ENCODE measurements around the gene NOL9. TPM values are rescaled to one million over a fixed set of nuclear protein-coding genes. Genes with fewer than 3 reads are reported as not detected.
A peak's percentile ranks its signal among the peaks of the same experiment; 100 is the strongest.

Gene NOL9
- total and polyA plus RNA-seq, 2 of the 13 experiments (the other 11 are each of a cell fraction or from before 2014, with no cell fraction given), result 18.0 to 24.7 TPM

DNA sequence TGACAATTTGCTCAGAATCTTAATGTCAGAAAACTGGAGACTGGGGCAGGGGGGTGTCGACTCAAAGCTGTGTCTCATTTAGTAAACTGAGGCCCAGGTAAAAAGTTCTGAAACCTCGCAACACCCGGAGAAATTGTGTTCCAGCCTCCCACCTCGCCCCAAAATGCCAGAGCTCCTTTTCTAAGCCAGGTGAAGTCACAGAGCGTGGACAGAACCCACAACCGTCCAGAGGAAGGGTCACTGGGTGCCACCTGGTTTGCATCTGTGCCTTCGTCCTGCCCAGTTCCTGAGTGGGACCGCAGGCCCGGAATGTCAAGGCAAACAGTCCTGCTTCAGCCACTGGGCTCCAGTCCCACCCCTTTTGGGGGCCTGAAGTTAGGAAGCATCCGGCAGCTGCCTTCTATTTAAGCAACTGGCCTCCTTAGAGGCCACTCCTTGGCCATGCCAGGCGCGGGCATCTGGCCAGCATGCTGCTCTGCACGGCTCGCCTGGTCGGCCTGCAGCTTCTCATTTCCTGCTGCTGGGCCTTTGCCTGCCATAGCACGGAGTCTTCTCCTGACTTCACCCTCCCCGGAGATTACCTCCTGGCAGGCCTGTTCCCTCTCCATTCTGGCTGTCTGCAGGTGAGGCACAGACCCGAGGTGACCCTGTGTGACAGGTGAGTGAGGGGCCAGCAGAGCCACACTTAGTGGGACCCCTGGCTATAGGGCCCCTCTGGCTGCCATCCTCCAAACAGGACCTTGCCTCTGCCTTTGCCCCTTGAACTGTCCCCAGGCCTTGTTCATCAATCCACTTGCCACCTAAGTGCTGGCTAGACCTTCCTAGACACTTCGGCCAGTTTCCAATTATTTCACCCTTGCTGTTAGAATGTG, 830 bp upstream of the NOL9 start, which contains the start of gene TAS1R1 (continued):
- no peak for TF ChIP-seq ZBTB14 (CRISPR knock-in tag; IDR thresholded peaks at IDR 0.05)
- TF ChIP-seq TOPORS (CRISPR knock-in tag; IDR thresholded peaks at IDR 0.05), result no peak
- peak; percentile 94 for TF ChIP-seq HNRNPL (IDR thresholded peaks at IDR 0.05; ENCODE audit: low read depth, low read length)
- TF ChIP-seq SNRNP70 (IDR thresholded peaks at IDR 0.05; ENCODE audit: low read depth, low read length), result no peak
- no peak for TF ChIP-seq ELF1 (CRISPR knock-in tag; IDR thresholded peaks at IDR 0.05)
- TF ChIP-seq ETV5 (CRISPR knock-in tag; IDR thresholded peaks at IDR 0.05; ENCODE audit: borderline replicate concordance), result no peak
- TF ChIP-seq, protein P1, sequence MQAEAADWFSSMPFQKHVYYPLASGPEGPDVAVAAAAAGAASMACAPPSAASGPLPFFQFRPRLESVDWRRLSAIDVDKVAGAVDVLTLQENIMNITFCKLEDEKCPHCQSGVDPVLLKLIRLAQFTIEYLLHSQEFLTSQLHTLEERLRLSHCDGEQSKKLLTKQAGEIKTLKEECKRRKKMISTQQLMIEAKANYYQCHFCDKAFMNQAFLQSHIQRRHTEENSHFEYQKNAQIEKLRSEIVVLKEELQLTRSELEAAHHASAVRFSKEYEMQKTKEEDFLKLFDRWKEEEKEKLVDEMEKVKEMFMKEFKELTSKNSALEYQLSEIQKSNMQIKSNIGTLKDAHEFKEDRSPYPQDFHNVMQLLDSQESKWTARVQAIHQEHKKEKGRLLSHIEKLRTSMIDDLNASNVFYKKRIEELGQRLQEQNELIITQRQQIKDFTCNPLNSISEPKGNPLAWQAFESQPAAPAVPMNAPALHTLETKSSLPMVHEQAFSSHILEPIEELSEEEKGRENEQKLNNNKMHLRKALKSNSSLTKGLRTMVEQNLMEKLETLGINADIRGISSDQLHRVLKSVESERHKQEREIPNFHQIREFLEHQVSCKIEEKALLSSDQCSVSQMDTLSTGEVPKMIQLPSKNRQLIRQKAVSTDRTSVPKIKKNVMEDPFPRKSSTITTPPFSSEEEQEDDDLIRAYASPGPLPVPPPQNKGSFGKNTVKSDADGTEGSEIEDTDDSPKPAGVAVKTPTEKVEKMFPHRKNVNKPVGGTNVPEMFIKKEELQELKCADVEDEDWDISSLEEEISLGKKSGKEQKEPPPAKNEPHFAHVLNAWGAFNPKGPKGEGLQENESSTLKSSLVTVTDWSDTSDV (CRISPR knock-in tag; IDR thresholded peaks at IDR 0.05), result no peak
- no peak for TF ChIP-seq IKZF4 (CRISPR knock-in tag; IDR thresholded peaks at IDR 0.05; ENCODE audit: borderline replicate concordance, low read depth, not compliant biosample characterization)
- TF ChIP-seq ZNF280B (CRISPR knock-in tag; IDR thresholded peaks at IDR 0.05; ENCODE audit: borderline replicate concordance), result 0 out of 2 replicates have a peak, but pooled peaks have one; percentile 29
- no peak for TF ChIP-seq CHD2 (IDR thresholded peaks at IDR 0.05; ENCODE audit: low read depth, low read length)
- TF ChIP-seq, protein P2, sequence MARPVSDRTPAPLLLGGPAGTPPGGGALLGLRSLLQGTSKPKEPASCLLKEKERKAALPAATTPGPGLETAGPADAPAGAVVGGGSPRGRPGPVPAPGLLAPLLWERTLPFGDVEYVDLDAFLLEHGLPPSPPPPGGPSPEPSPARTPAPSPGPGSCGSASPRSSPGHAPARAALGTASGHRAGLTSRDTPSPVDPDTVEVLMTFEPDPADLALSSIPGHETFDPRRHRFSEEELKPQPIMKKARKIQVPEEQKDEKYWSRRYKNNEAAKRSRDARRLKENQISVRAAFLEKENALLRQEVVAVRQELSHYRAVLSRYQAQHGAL (CRISPR knock-in tag; IDR thresholded peaks at IDR 0.05; ENCODE audit: not compliant biosample characterization), result no peak
- TF ChIP-seq YY1 (IDR thresholded peaks at IDR 0.05; ENCODE audit: insufficient read depth, insufficient replicate concordance, low read depth, low read length), result no peak
- TF ChIP-seq, protein P3, sequence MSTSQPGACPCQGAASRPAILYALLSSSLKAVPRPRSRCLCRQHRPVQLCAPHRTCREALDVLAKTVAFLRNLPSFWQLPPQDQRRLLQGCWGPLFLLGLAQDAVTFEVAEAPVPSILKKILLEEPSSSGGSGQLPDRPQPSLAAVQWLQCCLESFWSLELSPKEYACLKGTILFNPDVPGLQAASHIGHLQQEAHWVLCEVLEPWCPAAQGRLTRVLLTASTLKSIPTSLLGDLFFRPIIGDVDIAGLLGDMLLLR (CRISPR knock-in tag; IDR thresholded peaks at IDR 0.05), result no peak
- TF ChIP-seq, protein P4, sequence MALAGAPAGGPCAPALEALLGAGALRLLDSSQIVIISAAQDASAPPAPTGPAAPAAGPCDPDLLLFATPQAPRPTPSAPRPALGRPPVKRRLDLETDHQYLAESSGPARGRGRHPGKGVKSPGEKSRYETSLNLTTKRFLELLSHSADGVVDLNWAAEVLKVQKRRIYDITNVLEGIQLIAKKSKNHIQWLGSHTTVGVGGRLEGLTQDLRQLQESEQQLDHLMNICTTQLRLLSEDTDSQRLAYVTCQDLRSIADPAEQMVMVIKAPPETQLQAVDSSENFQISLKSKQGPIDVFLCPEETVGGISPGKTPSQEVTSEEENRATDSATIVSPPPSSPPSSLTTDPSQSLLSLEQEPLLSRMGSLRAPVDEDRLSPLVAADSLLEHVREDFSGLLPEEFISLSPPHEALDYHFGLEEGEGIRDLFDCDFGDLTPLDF (CRISPR knock-in tag; IDR thresholded peaks at IDR 0.05), result 0 out of 2 replicates have a peak, but pooled peaks have one; percentile 22
- TF ChIP-seq, protein P5, sequence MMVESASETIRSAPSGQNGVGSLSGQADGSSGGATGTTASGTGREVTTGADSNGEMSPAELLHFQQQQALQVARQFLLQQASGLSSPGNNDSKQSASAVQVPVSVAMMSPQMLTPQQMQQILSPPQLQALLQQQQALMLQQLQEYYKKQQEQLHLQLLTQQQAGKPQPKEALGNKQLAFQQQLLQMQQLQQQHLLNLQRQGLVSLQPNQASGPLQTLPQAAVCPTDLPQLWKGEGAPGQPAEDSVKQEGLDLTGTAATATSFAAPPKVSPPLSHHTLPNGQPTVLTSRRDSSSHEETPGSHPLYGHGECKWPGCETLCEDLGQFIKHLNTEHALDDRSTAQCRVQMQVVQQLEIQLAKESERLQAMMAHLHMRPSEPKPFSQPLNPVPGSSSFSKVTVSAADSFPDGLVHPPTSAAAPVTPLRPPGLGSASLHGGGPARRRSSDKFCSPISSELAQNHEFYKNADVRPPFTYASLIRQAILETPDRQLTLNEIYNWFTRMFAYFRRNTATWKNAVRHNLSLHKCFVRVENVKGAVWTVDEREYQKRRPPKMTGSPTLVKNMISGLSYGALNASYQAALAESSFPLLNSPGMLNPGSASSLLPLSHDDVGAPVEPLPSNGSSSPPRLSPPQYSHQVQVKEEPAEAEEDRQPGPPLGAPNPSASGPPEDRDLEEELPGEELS (CRISPR knock-in tag; IDR thresholded peaks at IDR 0.05), result no peak
- no peak for TF ChIP-seq PAF1 (CRISPR knock-in tag; IDR thresholded peaks at IDR 0.05)
